Measurements from ENCODE around the gene SLC39A9.
"Not testable (repeated sequence)": the region's sequence is repeated elsewhere in the genome, so short reads cannot be mapped to it uniquely, and the experiment has no call there.

DNA sequence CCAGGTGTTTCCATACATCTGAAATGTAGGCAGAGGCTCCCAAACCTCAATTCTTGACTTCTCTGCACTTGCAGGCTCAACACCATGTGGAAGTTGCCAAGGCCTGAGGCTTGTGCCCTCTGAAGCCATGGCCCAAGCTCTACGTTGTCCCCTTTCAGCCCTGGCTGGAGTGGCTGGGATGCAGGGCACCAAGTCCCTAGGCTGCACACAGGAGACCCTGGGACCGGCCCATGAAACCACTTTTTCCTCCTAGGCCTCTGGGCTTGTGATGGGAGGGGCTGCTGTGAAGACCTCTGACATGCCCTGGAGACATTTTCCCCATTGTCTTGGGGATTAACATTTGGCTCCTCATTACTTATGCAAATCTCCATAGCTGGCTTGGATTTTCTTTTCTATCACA is 79.6 kb downstream of the SLC39A9 start:
- TF ChIP-seq, protein P1, sequence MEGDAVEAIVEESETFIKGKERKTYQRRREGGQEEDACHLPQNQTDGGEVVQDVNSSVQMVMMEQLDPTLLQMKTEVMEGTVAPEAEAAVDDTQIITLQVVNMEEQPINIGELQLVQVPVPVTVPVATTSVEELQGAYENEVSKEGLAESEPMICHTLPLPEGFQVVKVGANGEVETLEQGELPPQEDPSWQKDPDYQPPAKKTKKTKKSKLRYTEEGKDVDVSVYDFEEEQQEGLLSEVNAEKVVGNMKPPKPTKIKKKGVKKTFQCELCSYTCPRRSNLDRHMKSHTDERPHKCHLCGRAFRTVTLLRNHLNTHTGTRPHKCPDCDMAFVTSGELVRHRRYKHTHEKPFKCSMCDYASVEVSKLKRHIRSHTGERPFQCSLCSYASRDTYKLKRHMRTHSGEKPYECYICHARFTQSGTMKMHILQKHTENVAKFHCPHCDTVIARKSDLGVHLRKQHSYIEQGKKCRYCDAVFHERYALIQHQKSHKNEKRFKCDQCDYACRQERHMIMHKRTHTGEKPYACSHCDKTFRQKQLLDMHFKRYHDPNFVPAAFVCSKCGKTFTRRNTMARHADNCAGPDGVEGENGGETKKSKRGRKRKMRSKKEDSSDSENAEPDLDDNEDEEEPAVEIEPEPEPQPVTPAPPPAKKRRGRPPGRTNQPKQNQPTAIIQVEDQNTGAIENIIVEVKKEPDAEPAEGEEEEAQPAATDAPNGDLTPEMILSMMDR (IDR thresholded peaks at IDR 0.05): not testable (repeated sequence)
- not testable (repeated sequence) for TF ChIP-seq POLR2A, POLR2AphosphoS5 (IDR thresholded peaks at IDR 0.05)
